ENCODE data around the gene GRK5. TPM values are rescaled to one million over a fixed set of nuclear protein-coding genes. Genes with fewer than 3 reads are reported as not detected.

The GRK5 gene
- total RNA-seq, 1 experiment from 2014 or later = 29.0 TPM

GRCh38 chr10:119396008-119396708 is 188.8 kb downstream of the GRK5 start:
- TF ChIP-seq SIN3A (IDR thresholded peaks at IDR 0.05; ENCODE audit: borderline replicate concordance, insufficient read depth, low read depth, low read length) (no peak), POLR2AphosphoS5 (IDR thresholded peaks at IDR 0.05; ENCODE audit: low read depth, low read length) (no peak)
- TF ChIP-seq, protein P1, sequence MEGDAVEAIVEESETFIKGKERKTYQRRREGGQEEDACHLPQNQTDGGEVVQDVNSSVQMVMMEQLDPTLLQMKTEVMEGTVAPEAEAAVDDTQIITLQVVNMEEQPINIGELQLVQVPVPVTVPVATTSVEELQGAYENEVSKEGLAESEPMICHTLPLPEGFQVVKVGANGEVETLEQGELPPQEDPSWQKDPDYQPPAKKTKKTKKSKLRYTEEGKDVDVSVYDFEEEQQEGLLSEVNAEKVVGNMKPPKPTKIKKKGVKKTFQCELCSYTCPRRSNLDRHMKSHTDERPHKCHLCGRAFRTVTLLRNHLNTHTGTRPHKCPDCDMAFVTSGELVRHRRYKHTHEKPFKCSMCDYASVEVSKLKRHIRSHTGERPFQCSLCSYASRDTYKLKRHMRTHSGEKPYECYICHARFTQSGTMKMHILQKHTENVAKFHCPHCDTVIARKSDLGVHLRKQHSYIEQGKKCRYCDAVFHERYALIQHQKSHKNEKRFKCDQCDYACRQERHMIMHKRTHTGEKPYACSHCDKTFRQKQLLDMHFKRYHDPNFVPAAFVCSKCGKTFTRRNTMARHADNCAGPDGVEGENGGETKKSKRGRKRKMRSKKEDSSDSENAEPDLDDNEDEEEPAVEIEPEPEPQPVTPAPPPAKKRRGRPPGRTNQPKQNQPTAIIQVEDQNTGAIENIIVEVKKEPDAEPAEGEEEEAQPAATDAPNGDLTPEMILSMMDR (IDR thresholded peaks at IDR 0.05) = no peak
- TF ChIP-seq, protein P2, sequence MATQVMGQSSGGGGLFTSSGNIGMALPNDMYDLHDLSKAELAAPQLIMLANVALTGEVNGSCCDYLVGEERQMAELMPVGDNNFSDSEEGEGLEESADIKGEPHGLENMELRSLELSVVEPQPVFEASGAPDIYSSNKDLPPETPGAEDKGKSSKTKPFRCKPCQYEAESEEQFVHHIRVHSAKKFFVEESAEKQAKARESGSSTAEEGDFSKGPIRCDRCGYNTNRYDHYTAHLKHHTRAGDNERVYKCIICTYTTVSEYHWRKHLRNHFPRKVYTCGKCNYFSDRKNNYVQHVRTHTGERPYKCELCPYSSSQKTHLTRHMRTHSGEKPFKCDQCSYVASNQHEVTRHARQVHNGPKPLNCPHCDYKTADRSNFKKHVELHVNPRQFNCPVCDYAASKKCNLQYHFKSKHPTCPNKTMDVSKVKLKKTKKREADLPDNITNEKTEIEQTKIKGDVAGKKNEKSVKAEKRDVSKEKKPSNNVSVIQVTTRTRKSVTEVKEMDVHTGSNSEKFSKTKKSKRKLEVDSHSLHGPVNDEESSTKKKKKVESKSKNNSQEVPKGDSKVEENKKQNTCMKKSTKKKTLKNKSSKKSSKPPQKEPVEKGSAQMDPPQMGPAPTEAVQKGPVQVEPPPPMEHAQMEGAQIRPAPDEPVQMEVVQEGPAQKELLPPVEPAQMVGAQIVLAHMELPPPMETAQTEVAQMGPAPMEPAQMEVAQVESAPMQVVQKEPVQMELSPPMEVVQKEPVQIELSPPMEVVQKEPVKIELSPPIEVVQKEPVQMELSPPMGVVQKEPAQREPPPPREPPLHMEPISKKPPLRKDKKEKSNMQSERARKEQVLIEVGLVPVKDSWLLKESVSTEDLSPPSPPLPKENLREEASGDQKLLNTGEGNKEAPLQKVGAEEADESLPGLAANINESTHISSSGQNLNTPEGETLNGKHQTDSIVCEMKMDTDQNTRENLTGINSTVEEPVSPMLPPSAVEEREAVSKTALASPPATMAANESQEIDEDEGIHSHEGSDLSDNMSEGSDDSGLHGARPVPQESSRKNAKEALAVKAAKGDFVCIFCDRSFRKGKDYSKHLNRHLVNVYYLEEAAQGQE (IDR thresholded peaks at IDR 0.05; ENCODE audit: insufficient read depth in 1 of 2, low read depth in 2 of 2, low read length in 1 of 2) = no peak
- intact Hi-C loops (cut with micrococcal nuclease; ENCODE audit: unreplicated experiment) = no loop called here
- BruUV-seq (replicated peaks) = no TSS peak
- H3K36me3 ChIP-seq (ENCODE audit: control insufficient read depth, insufficient read depth, low read length) = no peaks in the 10 kb centered on the region
- ChIA-PET POLR2A (interaction anchor here (1.2 kb wide), 1 partner anchor 14 kb away, joined by 3 read pairs; no protein-coding TSS in a partner anchor), CTCF (no interaction called here)
- in situ Hi-C loops (cut with HindIII; ENCODE audit: low pct_unique_long_range_greater_than_20kb, low sequenced_read_pairs) = no loop called here
- ATAC-seq (no peak), DNase-seq (ENCODE audit: low read depth, low spot score) (no peak)
- H3K27me3 ChIP-seq (ENCODE audit: control insufficient read depth, insufficient read depth, low read length) = no peaks in the 10 kb centered on the region
- H3K9me3 ChIP-seq (ENCODE audit: control insufficient read depth, insufficient read depth, low read depth, low read length) = no peaks in the 10 kb centered on the region
- H3K4me3 ChIP-seq (ENCODE audit: low read depth in 2 of 2, low read length in 2 of 2) = no peak overlapping the region
- no peak overlapping the region for H3K27ac ChIP-seq (ENCODE audit: low read length)
- H3K4me1 ChIP-seq (ENCODE audit: control insufficient read depth, insufficient read depth, low read length) = no peaks in the 10 kb centered on the region; the same call in 1 of the 2 replicates

DNA sequence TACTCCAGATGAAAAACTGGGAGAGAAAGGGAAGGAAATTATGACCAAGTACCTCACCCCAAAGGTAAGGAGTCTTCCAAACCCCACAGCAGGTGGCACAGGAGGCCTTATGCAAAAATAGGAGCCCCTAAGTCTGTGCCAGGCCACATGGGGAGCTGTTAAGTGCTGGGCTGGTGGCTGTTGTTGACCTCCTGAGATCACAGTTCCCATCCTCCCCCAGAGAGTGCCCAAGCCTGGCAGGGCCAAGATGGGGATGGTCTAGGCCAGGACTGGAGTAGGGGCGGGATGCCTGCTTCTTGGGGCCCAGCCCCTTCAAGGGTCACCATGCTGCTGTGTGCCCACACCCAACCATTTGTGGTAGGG is 189.3 kb downstream of the GRK5 start:
- H3K27me3 ChIP-seq (ENCODE audit: control insufficient read depth, insufficient read depth, low read length) = no peaks in the 10 kb centered on the region
- no TSS peak for BruUV-seq (replicated peaks)
- in situ Hi-C loops (cut with HindIII; ENCODE audit: low pct_unique_long_range_greater_than_20kb, low sequenced_read_pairs) = no loop called here
- TF ChIP-seq SIN3A (IDR thresholded peaks at IDR 0.05; ENCODE audit: borderline replicate concordance, insufficient read depth, low read depth, low read length) (no peak), TCF7L2 (IDR thresholded peaks at IDR 0.05; ENCODE audit: low read depth, low read length) (no peak), POLR2AphosphoS5 (IDR thresholded peaks at IDR 0.05; ENCODE audit: low read depth, low read length) (no peak)
- TF ChIP-seq, protein P1 (IDR thresholded peaks at IDR 0.05) = no peak
- TF ChIP-seq, protein P2 (IDR thresholded peaks at IDR 0.05; ENCODE audit: insufficient read depth in 1 of 2, low read depth in 2 of 2, low read length in 1 of 2) = no peak
- no peaks in the 10 kb centered on the region; the same call in 1 of the 2 replicates for H3K4me1 ChIP-seq (ENCODE audit: control insufficient read depth, insufficient read depth, low read length)
- H3K9me3 ChIP-seq (ENCODE audit: control insufficient read depth, insufficient read depth, low read depth, low read length) = no peaks in the 10 kb centered on the region
- intact Hi-C loops (cut with micrococcal nuclease; ENCODE audit: unreplicated experiment) = no loop called here
- CTCF ChIA-PET = no interaction called here
- H3K4me3 ChIP-seq (ENCODE audit: low read depth in 2 of 2, low read length in 2 of 2) = no peak overlapping the region
- POLR2A ChIA-PET = no interaction called here
- no peak for ATAC-seq
- no peak overlapping the region for H3K27ac ChIP-seq (ENCODE audit: low read length)
- H3K36me3 ChIP-seq (ENCODE audit: control insufficient read depth, insufficient read depth, low read length) = no peaks in the 10 kb centered on the region
- DNase-seq (ENCODE audit: low read depth, low spot score) = no peak

Measured in Panc1 (cell line).